Fibroblast of villous mesenchyme (primary cell): ENCODE measurements around the gene FAM184A. TPM values are rescaled to one million over a fixed set of nuclear protein-coding genes. Genes with fewer than 3 reads are reported as not detected.

ENCODE experiments used
- DNase-seq: peaks from one replicate; pipeline ENCODE4 v3.0.0-alpha.2; 2010; ENCODE audit warnings: low read depth
- H3K4me3 ChIP-seq: 2 replicates; pipeline ENCODE4 v1.5.1; 2011; ENCODE audit warnings: low read depth, mild to moderate bottlenecking, low read length
- total RNA-seq: library from RNA; depleted of rRNA; stranded (reverse); fragments of >200 nt; gene quantifications from 2 replicates; pipeline ENCODE4 v1.2.3, GENCODE V29; 2012
- TF ChIP-seq, protein P1 (sequence below): IDR thresholded peaks from 2 replicates; pipeline ENCODE4 v1.5.1; 2012; ENCODE audit warnings: low read depth, mild to moderate bottlenecking, low read length; ENCODE audit not compliant: insufficient read depth

FAM184A gene
- total RNA-seq, 1 donor, result under 0.01 TPM

DNA sequence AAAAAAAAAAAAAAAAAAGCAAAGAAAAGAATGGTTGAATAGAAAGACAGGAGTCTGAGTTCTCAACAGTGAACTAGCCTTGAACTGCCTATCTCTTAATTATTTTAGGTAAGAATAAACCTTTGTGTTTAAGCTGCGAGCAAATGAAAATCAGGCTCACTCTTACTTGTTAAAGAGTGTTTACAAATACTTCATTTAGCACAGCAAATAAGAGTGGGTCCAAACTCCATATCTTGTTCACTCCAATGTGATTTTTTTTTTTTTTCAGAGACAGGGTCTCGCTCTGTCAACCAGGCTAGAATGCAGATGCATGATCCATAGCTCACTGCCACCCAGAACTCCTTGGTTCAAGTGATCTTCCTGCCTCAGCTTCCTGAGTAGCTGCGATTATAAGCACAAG lies 155.4 kb downstream of the FAM184A start:
- DNase-seq, result no peak
- TF ChIP-seq, protein P1, sequence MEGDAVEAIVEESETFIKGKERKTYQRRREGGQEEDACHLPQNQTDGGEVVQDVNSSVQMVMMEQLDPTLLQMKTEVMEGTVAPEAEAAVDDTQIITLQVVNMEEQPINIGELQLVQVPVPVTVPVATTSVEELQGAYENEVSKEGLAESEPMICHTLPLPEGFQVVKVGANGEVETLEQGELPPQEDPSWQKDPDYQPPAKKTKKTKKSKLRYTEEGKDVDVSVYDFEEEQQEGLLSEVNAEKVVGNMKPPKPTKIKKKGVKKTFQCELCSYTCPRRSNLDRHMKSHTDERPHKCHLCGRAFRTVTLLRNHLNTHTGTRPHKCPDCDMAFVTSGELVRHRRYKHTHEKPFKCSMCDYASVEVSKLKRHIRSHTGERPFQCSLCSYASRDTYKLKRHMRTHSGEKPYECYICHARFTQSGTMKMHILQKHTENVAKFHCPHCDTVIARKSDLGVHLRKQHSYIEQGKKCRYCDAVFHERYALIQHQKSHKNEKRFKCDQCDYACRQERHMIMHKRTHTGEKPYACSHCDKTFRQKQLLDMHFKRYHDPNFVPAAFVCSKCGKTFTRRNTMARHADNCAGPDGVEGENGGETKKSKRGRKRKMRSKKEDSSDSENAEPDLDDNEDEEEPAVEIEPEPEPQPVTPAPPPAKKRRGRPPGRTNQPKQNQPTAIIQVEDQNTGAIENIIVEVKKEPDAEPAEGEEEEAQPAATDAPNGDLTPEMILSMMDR, result no peak
- H3K4me3 ChIP-seq, result no peak overlapping the region

DNA sequence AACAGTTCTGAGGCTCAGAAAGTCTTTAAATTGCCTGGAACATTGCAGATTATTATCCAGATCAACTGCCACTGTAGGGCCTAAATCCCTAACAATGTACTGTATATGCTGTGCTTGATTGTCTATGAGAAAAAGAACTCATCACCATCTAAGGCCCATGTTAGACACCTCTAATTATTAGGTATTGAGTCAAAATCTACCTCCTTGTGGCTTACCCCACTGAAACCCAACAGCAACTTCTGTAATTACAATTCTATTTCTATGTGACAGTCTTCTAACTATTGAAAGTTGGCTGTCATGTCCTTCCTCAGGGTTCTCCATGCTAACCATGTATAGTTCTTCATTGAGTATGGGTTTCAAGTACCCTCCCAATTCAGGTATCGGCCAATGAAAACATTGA lies 157.4 kb downstream of the FAM184A start:
- no peak overlapping the region for H3K4me3 ChIP-seq
- TF ChIP-seq, protein P1, result no peak
- DNase-seq, result no peak

DNA sequence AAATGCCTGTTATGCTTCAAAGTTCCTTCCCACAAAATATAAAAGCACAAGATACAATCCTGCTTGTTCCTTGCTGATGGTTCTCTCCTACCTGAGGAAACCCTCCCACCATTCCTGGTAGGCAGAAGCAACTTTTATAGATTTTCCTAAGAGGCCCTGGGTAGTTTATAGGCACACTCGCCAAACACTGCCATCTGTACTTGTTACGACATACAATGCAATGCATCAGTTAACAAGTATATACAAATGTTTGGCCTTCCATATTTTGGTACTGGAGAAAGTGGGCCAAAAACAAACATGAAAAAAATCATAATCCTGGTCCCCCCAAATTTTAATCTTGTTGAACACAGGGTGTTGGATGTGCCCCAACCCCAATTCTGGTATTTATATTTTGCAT lies 160.1 kb downstream of the FAM184A start:
- DNase-seq, result peak; percentile 48
- TF ChIP-seq, protein P1, result no peak
- no peak overlapping the region for H3K4me3 ChIP-seq

DNA sequence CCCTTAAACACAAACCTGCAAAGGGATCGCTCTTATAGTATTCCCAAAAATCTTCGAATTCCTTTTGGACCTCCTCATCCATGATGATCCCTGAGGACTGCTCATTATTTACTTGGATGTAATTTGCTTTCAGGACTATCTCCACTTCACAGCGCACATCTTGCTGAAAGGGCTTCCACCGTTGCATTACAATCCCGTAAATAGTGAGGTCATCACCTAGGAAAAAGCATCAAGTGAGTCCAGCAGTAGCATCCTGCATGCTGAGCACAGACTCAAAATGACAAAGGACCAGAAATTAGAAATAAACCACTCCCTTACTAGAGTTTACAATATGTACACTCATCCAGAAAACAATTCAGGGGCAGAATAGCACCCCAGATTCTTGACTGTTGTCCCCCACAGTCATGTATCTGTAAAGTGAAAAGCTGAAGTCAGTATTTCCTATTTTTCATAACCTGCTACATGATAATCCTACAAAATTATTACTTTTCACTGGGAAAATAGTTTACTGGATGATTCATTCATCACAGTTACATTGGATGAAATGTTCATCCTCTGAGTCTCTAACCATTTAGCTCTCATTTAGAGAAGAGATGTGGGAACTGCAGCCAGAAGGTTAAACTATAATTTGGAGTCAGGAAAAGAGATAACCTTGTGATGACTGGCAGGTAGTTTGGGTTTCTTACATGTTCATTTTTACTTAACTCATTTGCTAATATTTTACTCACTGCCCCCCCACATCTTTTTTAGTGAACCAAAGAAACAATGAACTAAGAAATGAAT lies 160.7 kb downstream of the FAM184A start:
- TF ChIP-seq, protein P1, result no peak
- no peak for DNase-seq
- H3K4me3 ChIP-seq, result no peak overlapping the region

DNA sequence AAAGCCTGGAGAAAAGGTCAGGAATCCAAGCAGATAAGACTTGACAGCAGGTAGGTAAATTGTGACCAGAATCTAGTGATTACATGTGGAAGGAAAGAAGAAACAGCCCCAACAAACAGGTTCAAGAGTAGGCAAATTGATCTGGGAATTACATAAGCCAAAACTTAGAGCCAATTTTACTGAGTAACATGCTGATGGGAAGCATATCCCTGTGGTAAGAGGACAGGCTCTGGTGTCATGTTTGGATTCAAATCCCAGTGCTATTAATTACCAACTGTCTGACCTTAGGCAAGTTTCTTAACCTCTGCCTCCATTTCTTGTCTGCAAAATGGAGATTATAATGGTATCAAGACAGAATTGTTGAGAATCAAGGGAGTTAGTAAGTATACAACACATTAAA lies 163.9 kb downstream of the FAM184A start:
- no peak overlapping the region for H3K4me3 ChIP-seq
- TF ChIP-seq, protein P1, result no peak
- DNase-seq, result no peak

DNA sequence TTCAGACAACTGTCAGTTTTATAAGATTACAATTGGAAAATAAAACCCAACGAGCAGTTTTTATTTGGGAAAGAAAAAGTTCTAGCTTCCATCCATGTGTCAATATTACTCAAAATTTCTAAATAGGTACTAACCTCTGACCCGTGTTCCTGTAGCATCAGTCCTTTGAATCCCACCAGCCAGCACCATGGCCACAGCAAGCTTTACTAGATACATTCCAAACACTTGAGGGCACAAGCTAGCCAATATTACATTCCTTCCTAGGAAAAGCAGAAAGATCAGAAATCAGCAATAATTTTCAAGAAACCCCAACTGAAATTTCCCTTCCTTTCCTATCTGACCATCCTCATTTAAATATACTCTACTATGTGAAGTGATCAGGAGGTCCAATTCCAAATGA lies 165.3 kb downstream of the FAM184A start:
- DNase-seq, result no peak
- H3K4me3 ChIP-seq, result no peak overlapping the region
- TF ChIP-seq, protein P1, result no peak

DNA sequence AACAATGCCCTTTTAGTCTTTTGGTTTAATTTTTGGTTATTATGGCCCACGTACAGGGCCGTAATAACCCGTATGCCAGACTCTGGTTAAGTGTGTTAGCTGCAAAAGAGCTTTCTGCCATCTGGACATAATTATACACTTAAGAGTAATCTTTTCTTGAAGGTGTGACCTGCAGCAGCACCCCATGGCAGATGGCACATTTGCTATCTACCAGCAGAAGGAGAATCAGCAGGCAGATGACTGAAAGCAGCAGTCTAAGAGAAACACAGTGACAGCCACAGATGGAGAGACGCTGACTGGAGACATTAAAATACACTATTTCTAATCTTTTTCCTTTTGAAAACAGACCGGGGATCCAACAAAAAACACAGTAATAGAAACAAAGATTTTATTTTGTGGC lies 165.8 kb downstream of the FAM184A start:
- TF ChIP-seq, protein P1, result no peak
- no peak for DNase-seq
- no peak overlapping the region for H3K4me3 ChIP-seq
